Testis (tissue), 3 donors: Measurements from ENCODE around the gene LAIR1. TPM values are rescaled to one million over a fixed set of nuclear protein-coding genes. Genes with fewer than 3 reads are reported as not detected.

Source experiments
- DNase-seq: peaks from one replicate; pipeline ENCODE4 v3.0.0-alpha.2; 2019
- H3K27ac ChIP-seq, 2 donors: fragments of 200-600 bp; sonication (generic); one replicate each; pipeline ENCODE4 v1.5.1; 2019
- H3K27me3 ChIP-seq: fragments of 200-600 bp; sonication (generic); one replicate; pipeline ENCODE4 v1.5.1; 2019
- H3K36me3 ChIP-seq: fragments of 200-600 bp; sonication (generic); one replicate; pipeline ENCODE4 v1.5.1; 2017; ENCODE audit warnings: low read depth; ENCODE audit errors: missing control alignments
- H3K4me1 ChIP-seq: fragments of 200-600 bp; sonication (generic); one replicate; pipeline ENCODE4 v1.5.1; 2019
- H3K4me3 ChIP-seq, 2 donors: fragments of 200-600 bp; sonication (generic); one replicate each; pipeline ENCODE4 v1.5.1; 2017 to 2019
- H3K9me3 ChIP-seq: fragments of 200-600 bp; sonication (generic); one replicate; pipeline ENCODE4 v1.5.1; 2017
- CTCF ChIP-seq, 3 experiments: fragments of 450-650 bp in 2 of 3; fragments of 200-600 bp in 1 of 3; sonication (generic) in 1 of 3; IDR thresholded peaks; one replicate each; pipeline ENCODE4 v1.5.1; 2016 to 2019; ENCODE audit warnings: antibody characterized with exemption in 3 of 3, mild to moderate bottlenecking in 2 of 3, moderate library complexity in 1 of 3
- POLR2A ChIP-seq: fragments of 450-650 bp; IDR thresholded peaks from one replicate; pipeline ENCODE4 v1.6.1; 2017; ENCODE audit warnings: antibody characterized with exemption, mild to moderate bottlenecking, moderate library complexity
- WGBS, 2 donors: methylation state at CpG; one replicate each; pipeline ENCODE4 v1.1.5; 2018; 5-methylcytosine and 5-hydroxymethylcytosine counted together
- intact Hi-C: fragments of 100-400 bp; cut with DNase I; formaldehyde crosslinking; loops from one replicate; pipeline ENCODE4 v1.15.1; 2023; ENCODE audit warnings: low total_unique reads
- polyA plus RNA-seq: library from polyadenylated mRNA; stranded (reverse); fragments of 350-450 nt; fragmentation: Illumina TruSeq; extraction: RNeasy Lipid Tissue Mini Kit (QIAGEN cat#74804); gene quantifications from one replicate; pipeline ENCODE4 v1.2.3, GENCODE V29; 2014; ENCODE audit warnings: low read depth, low replicate concordance; ENCODE audit not compliant: insufficient read depth
- total RNA-seq, 2 donors: library from RNA; depleted of rRNA; stranded (reverse); fragments of >200 nt; gene quantifications; one replicate each; pipeline ENCODE4 v1.2.3, GENCODE V29; 2016

LAIR1 gene
- total and polyA plus RNA-seq, 3 donors from 2014 or later = 6.4 to 13.4 (median 7.1) TPM

GRCh38 chr19:54408456-54409026 is 43.8 kb upstream of the LAIR1 start:
- Histone ChIP-seq H3K36me3 (no peaks in the 10 kb centered on the region), H3K9me3 (no peaks in the 10 kb centered on the region), H3K4me1 (no peaks in the 10 kb centered on the region), H3K4me3 (no peak overlapping the region), H3K27me3 (no peaks in the 10 kb centered on the region), H3K27ac (no peak overlapping the region)
- WGBS, 2 donors = 78 to 82% methylated on average over 9 of the region's 9 CpGs
- TF ChIP-seq CTCF (IDR thresholded peaks at IDR 0.05) = no peak
- no peak for TF ChIP-seq POLR2A
- intact Hi-C loops = no loop called here
- no peak for DNase-seq

- H3K4me3 ChIP-seq = no peak overlapping the region
Measured at GRCh38 chr19:54407780-54408179, 43.0 kb upstream of the LAIR1 start.

GRCh38 chr19:54405628-54406027 is 40.9 kb upstream of the LAIR1 start:
- Histone ChIP-seq H3K27ac (no peak overlapping the region), H3K27me3 (no peaks in the 10 kb centered on the region), H3K9me3 (no peaks in the 10 kb centered on the region), H3K4me3 (no peak overlapping the region), H3K4me1 (no peaks in the 10 kb centered on the region), H3K36me3 (no peaks in the 10 kb centered on the region)
- intact Hi-C loops = no loop called here
- DNase-seq = no peak
- no peak for TF ChIP-seq CTCF (IDR thresholded peaks at IDR 0.05)
- no peak for TF ChIP-seq POLR2A

More at GRCh38 chr19:54407780-54408179, 43.0 kb upstream of the LAIR1 start:
- TF ChIP-seq CTCF (IDR thresholded peaks at IDR 0.05) = no peak
- no peak for TF ChIP-seq POLR2A
- WGBS, 2 donors = 86 to 88% methylated on average over 7 of the region's 7 CpGs
- H3K4me1 ChIP-seq = no peaks in the 10 kb centered on the region
- H3K27me3 ChIP-seq = no peaks in the 10 kb centered on the region
- intact Hi-C loops = no loop called here
- no peak for DNase-seq
- no peaks in the 10 kb centered on the region for H3K36me3 ChIP-seq
- no peaks in the 10 kb centered on the region for H3K9me3 ChIP-seq
- no peak overlapping the region for H3K27ac ChIP-seq

GRCh38 chr19:54403054-54403453 is 38.3 kb upstream of the LAIR1 start:
- no peak overlapping the region for H3K4me3 ChIP-seq
- H3K36me3 ChIP-seq = no peaks in the 10 kb centered on the region
- no peaks in the 10 kb centered on the region for H3K9me3 ChIP-seq
- no peaks in the 10 kb centered on the region for H3K27me3 ChIP-seq
- WGBS, 2 donors = 90 to 94% methylated on average over 8 of the region's 8 CpGs
- intact Hi-C loops = no loop called here
- H3K4me1 ChIP-seq = no peaks in the 10 kb centered on the region
- DNase-seq = no peak
- TF ChIP-seq POLR2A (no peak), CTCF (IDR thresholded peaks at IDR 0.05) (no peak)
- H3K27ac ChIP-seq = no peak overlapping the region

GRCh38 chr19:54400913-54401312 is 36.2 kb upstream of the LAIR1 start:
- no peak for TF ChIP-seq POLR2A
- no peak for TF ChIP-seq CTCF (IDR thresholded peaks at IDR 0.05)
- no peaks in the 10 kb centered on the region for H3K4me1 ChIP-seq
- no peaks in the 10 kb centered on the region for H3K27me3 ChIP-seq
- no peak for DNase-seq
- no peak overlapping the region for H3K27ac ChIP-seq
- intact Hi-C loops = no loop called here
- no peak overlapping the region for H3K4me3 ChIP-seq
- 85% methylated on average over 6 of the region's 6 CpGs for WGBS, 2 donors
- no peaks in the 10 kb centered on the region for H3K36me3 ChIP-seq
- H3K9me3 ChIP-seq = no peaks in the 10 kb centered on the region
